Stimulated activated CD8-positive, alpha-beta memory T cell treated with anti-CD3 and anti-CD28 coated beads, Interleukin-12 subunit alpha, Interleukin-12 subunit beta, amount 100 ng/mL, for 24 hours (primary cell): ENCODE data around the gene NIBAN1.
"Not testable (repeated sequence)": the region's sequence is repeated elsewhere in the genome, so short reads cannot be mapped to it uniquely, and the experiment has no call there.

Experiments used
- DNase-seq: peaks from one replicate; pipeline ENCODE4 v3.0.0-alpha.2; 2020; ENCODE audit errors: extremely low read depth

NIBAN1 gene, protein sequence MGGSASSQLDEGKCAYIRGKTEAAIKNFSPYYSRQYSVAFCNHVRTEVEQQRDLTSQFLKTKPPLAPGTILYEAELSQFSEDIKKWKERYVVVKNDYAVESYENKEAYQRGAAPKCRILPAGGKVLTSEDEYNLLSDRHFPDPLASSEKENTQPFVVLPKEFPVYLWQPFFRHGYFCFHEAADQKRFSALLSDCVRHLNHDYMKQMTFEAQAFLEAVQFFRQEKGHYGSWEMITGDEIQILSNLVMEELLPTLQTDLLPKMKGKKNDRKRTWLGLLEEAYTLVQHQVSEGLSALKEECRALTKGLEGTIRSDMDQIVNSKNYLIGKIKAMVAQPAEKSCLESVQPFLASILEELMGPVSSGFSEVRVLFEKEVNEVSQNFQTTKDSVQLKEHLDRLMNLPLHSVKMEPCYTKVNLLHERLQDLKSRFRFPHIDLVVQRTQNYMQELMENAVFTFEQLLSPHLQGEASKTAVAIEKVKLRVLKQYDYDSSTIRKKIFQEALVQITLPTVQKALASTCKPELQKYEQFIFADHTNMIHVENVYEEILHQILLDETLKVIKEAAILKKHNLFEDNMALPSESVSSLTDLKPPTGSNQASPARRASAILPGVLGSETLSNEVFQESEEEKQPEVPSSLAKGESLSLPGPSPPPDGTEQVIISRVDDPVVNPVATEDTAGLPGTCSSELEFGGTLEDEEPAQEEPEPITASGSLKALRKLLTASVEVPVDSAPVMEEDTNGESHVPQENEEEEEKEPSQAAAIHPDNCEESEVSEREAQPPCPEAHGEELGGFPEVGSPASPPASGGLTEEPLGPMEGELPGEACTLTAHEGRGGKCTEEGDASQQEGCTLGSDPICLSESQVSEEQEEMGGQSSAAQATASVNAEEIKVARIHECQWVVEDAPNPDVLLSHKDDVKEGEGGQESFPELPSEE

DNA sequence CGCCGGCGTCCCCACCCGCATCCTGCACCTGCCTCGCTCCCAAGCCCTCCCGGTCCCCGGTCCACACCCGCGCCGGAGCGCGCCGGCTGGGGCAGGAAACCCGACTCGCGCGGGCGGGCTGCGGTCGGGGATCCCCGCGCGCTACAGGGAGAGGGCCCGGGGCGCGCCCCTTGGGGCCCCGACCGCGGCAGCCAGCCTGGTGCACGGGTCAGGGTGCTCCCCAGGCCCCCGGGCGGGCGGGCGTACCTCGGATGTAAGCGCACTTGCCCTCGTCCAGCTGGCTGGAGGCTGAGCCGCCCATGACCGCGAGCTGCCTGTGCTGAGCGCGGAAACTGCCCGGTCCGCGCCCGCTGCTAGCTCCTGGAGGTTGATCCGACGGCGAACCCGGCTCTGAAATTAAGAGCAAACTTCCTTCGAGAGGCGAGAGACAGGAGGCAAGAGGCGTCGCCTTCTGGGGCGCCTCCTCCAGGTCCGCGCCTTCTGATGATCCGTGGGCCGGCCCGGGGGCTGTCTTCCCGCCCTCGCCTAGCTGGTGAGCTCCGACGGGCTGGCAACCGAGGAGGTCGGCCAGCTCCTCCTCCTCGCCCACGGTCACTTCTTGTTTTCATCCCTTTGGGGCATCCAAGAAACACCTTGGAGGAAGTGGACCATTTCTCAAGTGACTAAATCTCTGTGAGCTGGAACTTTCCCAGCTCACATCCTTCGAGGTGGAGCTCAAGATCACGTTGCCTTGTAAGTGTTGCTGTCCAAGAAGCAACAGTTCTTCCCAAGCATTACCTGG is at the start of gene NIBAN1:
NIBAN1 (minus strand) TSS at position 453 of the 781 bp plus-strand sequence; CDS start at position 301, 152 bp downstream.
- DNase-seq, result peak; percentile 20

DNA sequence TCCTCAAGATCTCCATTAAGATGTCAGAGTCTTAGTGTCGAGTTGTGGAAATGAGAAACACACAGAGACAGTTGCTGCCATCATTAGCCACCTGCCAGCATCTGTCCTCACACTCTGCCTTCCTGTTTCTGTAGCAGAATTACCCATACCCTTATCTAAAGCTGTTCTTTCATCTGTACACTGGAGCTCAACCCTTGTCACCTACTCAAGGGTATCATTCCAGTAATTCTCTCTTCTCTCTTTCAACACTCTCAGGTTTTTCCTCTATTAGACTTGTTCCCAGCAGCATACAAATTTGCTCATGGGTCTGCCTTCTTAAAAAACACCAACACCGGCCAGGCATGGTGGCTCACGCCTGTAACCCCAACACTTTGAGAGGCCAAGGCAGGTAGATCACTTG is 43.7 kb upstream of the NIBAN1 start:
- no peak for DNase-seq

DNA sequence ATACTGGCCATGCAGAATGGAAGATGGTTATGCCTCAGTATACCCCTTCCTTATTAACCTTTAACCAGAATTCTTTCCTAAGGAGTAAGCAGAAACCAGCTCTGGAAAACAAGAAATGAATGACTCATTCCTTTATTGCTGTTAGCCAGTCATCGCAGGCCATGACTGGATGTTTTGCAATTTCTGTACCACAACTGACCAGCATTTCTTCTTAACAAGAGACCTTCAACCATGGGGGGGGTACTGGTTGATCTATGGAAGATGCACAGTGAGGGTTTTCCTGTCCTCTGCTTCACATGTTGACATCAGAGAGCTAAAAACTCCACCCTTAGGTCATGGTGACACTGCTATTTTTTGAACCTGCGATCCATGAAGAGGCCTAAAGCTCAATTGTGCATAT is 43.0 kb upstream of the NIBAN1 start:
- no peak for DNase-seq

DNA sequence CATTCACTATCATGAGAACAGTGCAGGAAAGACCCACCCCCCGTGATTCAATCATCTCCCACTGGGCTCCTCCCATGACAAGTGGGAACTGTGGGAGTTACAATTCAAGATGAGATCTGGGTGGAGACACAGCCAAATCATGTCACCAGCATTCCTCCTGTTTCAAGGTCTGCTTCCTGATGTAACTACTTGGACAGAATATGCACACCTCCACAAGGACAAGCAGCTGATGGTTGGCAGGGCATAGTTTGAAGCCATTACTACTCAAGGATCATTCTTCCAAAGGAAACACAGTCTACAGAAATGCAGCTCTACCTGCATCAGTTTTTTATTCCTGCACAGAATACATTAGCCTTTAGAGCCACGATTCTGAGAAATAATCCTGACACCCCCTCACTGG is 42.6 kb upstream of the NIBAN1 start:
- DNase-seq, result no peak

DNA sequence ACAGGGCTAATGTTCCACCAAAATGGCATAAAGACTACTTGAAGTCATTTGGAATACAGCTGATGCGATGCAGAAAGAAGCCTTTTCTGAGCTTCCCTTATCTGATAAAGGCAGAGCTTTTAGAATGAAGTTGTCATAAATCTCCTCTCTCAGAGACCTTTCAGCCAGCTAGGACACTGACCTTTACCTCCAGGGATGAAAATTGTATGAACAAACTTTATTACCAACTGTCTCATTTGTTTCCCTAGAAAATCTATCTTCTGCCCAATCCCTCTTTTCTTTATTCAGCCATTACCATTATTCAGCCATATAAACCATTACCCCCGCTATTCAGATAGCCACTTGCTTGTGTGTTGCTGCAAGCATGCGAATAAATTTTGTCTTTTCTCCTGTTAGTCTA is 41.3 kb upstream of the NIBAN1 start:
- no peak for DNase-seq

DNA sequence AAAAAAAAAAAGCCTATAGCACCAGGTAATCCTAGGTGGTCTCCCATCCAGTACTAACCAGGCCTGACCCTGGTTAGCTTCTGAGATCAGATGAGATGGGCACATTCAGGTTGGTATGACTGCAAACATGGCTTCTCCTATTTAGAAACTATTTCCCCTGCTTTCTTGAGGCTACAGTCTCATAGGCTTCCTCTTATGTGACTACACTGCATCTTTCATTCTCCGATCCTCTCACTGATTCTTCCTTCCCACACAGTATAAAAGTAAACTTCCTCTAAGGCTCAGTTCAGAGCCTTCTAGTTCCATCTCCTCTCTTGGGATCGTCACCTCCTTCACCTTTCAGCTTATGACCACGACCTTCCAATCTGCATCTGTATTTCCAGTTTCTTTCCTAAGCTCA is 40.6 kb upstream of the NIBAN1 start:
- DNase-seq, result no peak

DNA sequence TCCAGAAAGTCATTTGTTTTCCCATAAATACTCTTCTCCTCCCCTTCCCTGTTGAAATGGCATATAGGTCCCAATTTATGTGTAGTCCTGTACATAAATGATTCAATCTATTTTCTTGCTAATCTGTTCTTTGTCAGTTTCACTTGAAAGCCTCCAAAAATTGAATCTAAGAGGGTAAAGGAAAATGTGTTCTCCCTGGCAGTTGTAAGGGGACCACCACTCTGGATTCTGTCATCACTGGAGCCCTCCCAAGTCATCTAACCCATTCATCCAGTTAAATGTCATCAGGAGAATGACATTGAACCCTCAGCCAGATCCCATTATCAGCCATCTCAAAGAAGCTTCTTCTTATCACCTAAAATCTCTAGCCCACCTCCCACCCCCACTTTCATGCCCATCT is 36.1 kb upstream of the NIBAN1 start:
- DNase-seq, result no peak

DNA sequence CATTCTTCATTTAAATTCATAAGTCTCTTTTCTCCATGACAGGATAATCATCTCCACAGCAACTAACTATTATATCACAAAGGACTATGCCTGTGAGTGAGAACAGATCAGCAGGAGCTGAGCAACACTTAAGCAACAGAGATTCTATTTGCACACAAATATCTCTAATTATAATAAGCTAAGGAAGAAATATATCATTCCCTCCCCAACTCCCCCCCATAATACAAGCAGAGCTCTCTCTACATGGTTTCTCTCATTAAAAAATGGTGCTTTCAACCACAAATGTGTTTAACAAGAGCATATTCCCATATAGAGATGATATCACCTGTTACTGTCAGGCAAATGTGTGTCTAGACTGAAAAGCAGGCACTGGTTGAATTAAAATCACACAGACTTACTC is 34.5 kb upstream of the NIBAN1 start:
- no peak for DNase-seq

DNA sequence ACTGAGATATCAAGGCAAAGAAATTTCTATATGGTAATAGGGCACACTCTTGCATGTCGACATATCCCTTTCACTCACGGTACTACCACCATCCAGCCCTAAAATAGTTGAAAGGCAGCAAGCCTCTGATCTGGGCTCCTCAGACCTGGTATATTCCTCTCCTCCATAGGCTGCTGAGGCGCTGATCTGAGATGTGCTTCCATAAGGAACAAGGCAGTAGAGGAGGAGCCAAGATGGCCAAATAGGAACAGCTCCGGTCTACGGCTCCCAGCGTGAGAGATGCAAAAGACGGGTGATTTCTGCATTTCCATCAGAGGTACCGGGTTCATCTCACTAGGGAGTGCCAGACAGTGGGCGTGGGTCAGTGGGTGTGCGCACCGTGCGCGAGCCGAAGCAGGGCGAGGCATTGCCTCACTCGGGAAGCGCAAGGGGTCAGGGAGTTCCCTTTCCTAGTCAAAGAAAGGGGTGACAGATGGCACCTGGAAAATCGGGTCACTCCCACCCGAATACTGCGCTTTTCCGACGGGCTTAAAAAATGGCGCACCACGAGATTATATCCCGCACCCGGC is 27.1 kb upstream of the NIBAN1 start:
- not testable (repeated sequence) for DNase-seq

DNA sequence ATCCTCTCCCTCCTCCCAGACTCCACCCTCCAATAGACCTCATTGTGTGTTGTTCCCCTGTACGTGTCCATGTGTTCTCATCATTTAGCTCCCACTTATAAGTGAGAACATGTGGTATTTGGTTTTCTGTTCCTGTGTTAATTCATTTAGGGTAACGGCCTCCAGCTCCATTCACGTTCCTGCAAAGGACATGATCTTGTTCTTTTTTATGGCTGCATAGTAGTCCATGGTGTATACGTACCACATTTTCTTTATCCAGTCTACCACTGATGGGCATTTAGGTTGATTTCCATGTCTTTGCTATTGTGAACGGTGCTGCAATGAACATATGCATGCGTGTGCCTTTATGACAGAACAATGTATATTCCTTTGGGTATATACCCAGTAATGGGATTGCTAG is 25.7 kb upstream of the NIBAN1 start:
- not testable (repeated sequence) for DNase-seq

DNA sequence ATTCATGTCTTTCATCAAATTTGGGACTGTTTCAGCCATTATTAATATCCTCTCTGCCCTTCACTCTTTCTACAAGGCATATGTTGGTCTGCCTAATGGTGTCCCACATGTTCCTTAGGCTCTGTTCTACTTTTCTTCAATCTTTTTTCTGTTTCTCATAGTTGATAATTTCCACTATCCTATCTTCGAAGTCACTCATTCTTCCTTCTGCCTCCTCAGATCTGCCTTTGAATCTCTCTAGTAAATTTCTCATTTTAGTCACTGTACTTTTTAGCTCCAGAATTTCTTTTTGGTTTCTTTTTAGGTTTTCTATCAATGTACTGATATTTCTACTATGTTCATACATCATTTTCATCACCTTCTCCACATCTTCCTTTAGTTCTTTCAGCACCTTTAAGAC is 20.0 kb upstream of the NIBAN1 start:
- no peak for DNase-seq

DNA sequence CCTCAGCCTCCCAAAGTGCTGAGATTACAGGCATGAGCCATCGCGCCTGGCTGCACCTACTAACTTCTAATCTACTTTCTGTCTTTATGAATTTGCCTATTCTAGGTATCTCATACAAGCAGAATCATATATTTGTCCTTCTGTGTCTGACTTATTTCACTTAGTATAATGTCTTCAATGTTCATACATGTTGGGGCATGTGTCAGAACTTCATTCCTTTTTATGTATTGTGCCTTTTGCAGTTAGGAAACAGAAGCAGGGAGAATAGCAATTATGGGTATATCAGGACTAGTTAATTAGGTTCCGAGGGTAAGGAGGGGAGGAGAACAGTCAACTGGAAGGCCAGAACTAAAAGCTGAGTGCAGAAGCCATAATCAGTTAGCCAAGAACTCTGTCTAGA is 18.0 kb upstream of the NIBAN1 start:
- DNase-seq, result no peak

DNA sequence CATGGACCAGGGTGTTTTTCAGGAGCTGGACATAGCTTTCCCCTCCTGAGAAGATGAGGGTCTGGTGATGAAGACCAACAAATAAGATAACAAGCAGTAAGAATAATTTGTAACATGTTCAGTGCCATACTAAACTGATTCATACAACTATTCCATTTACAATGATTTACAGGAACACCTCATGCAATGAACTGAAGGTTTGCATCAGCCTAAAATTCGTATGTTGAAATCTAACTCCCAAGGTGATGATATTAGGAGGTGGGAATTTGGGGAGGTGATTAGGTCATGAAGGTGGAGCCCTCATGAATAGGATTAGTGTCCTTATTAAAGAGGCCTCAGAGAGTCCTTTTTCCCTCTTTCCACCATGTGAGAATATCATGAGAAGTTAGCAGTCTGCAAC is 15.9 kb upstream of the NIBAN1 start:
- DNase-seq, result no peak

DNA sequence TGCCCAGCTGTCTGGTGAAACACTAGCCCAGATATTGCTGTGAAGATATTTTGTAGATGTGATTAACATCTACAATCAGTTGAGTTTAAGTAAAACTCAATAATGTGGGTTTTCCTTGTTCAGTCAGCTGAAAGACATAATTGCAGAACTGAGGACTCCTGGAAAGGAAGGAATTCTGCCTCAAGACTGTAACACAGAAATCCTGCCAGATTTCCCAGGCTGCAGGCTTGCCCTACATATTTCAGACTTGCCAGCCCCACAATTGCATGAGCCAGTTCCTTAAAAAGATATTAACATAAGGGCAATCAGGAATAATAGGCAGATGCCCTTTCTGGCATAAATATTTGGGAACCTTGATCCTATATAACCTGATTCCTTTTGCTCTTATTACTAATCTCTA is 14.2 kb upstream of the NIBAN1 start:
- DNase-seq, result no peak

DNA sequence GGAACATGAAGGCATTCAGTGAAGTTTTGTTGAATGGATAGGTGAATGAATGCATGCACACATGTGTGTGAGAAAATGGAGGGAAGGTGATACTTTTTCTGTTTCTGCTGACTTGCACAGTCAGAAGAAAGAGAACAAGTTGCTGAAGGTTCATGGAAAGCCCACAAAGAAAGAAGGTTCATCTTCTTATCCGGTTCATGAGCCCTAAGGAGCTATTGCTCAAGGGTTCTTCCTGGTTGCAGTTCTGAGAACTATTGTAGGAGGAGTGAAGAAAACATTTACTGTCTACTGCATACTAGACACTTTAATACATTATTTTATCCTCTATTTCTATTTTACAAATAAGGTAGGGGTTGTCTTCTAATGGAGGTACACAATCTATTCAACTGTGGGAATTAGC is 13.4 kb upstream of the NIBAN1 start:
- DNase-seq, result no peak

DNA sequence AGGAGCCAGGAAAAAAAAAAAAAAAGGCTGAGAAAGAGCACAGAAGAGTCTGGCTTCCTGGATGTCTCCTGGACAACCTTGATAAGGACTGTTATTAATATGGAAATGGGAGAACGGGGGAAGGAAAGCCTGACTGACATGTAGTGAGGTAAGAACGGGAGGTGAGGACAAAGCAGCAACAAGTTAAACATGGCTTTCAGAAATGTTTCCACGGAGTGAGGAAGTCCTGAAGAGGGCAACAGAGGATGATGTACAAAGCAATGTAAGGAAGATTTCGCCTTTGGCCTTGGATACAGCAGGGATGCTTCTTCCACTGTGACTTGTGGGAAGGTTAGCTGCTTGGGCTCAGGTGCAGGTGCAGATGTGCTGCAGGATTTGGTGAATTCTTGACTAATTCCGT is 11.9 kb upstream of the NIBAN1 start:
- no peak for DNase-seq

DNA sequence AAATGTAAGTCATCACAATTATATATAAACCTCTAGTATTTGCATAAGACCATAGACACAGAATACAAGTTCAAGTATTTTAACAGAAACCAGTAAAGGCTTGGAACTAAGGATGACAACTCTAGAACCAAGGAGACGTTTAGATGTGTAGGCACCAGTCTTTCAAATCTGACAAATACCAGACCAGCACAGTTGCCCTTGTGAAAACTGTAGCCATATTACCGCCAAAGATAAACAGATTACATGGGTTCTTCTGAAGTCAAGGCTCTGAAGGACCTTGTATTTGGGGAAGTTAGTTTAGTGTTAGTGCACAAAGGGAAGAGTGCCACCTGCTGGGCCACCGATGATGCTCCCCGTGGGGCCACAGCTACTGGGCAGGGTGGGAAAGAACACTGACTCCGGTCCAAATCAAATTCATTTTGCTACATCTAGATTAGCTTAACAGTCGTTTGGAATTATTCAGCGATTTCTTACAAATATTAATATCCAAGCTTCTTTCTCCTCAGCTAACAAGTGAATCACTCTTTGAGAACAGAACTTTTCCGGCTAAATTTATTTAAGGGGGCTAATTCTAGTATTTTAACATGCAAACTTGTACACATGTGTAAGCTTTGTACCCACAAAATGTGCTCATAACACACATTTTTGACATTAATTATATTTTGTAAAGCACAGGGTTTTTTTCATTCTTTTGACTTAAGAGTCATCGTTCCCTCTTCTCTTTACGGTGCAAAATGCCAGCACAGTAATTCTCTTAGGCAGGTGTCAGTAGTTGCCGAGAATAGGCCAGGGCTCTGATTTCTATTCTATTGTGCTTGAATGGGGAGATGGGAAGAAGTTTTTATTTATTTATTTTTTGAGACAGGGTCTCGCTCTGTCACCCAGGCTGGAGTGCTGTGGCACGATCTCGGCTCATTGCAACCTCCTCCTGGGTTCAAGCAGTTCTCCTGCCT is 8.0 kb upstream of the NIBAN1 start:
- DNase-seq, result peak; percentile 52

DNA sequence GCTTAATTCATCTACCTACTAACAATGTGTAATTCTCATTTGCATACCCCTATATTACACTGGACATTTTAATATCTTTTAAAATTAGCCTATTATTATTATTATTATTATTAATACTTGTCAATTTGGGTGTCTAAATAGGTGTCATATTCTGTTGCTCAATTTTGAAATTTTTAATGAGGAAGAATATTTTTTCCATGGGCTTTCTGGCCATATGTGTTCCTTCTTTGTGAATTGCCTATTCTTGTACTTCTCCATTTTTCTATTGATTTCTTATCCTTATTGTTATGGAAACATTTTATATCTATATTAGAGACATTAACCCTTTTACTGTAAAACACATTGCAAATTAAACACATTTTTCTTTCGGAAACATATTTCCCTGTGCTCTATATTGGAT is 6.4 kb upstream of the NIBAN1 start:
- no peak for DNase-seq

DNA sequence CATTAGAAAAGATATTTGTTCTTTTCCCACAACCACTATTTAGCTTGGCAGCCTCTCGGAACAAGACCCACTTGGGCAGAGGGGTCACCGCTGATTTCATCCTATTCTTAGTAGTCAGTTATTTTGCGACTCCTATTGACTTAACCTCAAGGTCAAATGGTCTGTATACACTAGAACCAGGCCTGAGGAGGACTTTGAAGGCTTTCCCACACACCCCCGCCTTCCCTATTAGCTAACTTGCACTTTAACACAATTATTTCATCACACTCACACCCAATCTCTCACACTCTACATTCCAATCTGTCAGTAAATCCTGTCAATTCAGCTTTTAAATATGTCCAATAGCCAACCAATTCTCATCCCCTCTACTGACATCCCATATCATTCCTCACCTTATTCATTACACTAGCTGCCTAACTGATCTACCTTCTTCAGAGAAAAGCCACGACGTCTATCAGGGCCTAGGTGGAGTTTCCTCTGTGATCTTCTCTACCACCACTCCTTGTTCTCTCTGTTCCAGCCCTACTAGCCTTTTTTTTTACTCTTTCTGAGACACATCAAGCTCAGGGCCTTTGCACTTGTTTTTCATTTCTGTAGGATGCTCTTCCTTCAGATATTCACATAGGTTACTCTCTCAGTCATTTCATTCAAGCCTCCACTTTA is 1.0 kb upstream of the NIBAN1 start:
- no peak for DNase-seq

DNA sequence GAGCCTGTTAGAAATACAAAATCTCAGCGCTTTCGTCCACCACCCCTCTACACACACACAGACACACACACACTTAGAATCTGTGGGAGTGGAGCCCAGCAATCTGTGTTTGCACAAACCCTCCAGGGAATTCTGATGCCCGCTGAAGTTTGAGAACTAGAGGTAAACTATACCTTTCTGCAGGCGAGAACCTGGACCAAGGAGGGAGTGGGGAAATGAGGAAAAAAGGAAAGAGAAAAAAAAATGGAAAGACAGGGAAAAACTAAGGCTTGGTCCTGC is 468 bp upstream of the NIBAN1 start:
- DNase-seq, result no peak
